ENCODE measurements around the gene CERCAM. TPM values are rescaled to one million over a fixed set of nuclear protein-coding genes. Genes with fewer than 3 reads are reported as not detected.

The CERCAM gene
- total and polyA plus RNA-seq, 8 donors: 5.5 to 22.8 (median 12.5) TPM

GRCh38 chr9:128383007-128383753 is 37.5 kb upstream of the CERCAM start:
- WGBS, 5 donors: 79 to 91% (median 83%) methylated on average over 7 to 9 of the region's 9 CpGs
- TF ChIP-seq POLR2A (IDR thresholded peaks at IDR 0.05): no peak
- TF ChIP-seq EP300 (IDR thresholded peaks at IDR 0.05): no peak
- TF ChIP-seq POLR2AphosphoS5 (IDR thresholded peaks at IDR 0.05): no peak
- TF ChIP-seq CTCF (IDR thresholded peaks at IDR 0.05): no peak
- no peak for DNase-seq
- Histone ChIP-seq H3K27me3 (no peaks in the 10 kb centered on the region), H3K9me3 (no peaks in the 10 kb centered on the region), H3K27ac (no peak overlapping the region), H3K4me3 (no peak overlapping the region), H3K4me1 (peaks cover 0 to 13% (median 5%) of the 10 kb centered on the region in 4 donors), H3K36me3 (peaks cover 24 to 100% (median 99%) of the 10 kb centered on the region in 4 donors)
- intact Hi-C loops (cut with DNase I; ENCODE audit: low total_unique reads): no loop called here

GRCh38 chr9:128383791-128384190 is 36.9 kb upstream of the CERCAM start:
- peaks cover 29 to 100% (median 99%) of the 10 kb centered on the region in 4 donors for H3K36me3 ChIP-seq
- H3K4me3 ChIP-seq: no peak overlapping the region
- peaks cover 0 to 13% (median 5%) of the 10 kb centered on the region in 4 donors for H3K4me1 ChIP-seq
- no peak overlapping the region for H3K27ac ChIP-seq
- DNase-seq: no peak
- intact Hi-C loops (cut with DNase I; ENCODE audit: low total_unique reads): no loop called here
- WGBS, 5 donors: 86 to 94% (median 91%) methylated on average over 3 to 8 of the region's 8 CpGs
- no peaks in the 10 kb centered on the region for H3K27me3 ChIP-seq
- no peaks in the 10 kb centered on the region for H3K9me3 ChIP-seq
- TF ChIP-seq EP300 (IDR thresholded peaks at IDR 0.05) (no peak), POLR2A (IDR thresholded peaks at IDR 0.05) (no peak), POLR2AphosphoS5 (IDR thresholded peaks at IDR 0.05) (no peak), CTCF (IDR thresholded peaks at IDR 0.05) (no peak)

GRCh38 chr9:128384801-128385495 is 35.7 kb upstream of the CERCAM start:
- no peaks in the 10 kb centered on the region for H3K9me3 ChIP-seq
- peaks cover 0 to 2% (median 0%) of the 10 kb centered on the region in 3 donors for H3K27me3 ChIP-seq
- WGBS, 5 donors: 79 to 93% (median 88%) methylated on average over 7 of the region's 7 CpGs
- no peak overlapping the region for H3K4me3 ChIP-seq
- no peak for DNase-seq
- intact Hi-C loops (cut with DNase I; ENCODE audit: low total_unique reads): no loop called here
- H3K4me1 ChIP-seq: peaks cover 0 to 13% (median 5%) of the 10 kb centered on the region in 4 donors
- peaks cover 39 to 100% (median 99%) of the 10 kb centered on the region in 4 donors for H3K36me3 ChIP-seq
- no peak overlapping the region for H3K27ac ChIP-seq
- no peak for TF ChIP-seq POLR2A (IDR thresholded peaks at IDR 0.05)
- TF ChIP-seq POLR2AphosphoS5 (IDR thresholded peaks at IDR 0.05): no peak
- TF ChIP-seq CTCF (IDR thresholded peaks at IDR 0.05): no peak
- TF ChIP-seq EP300 (IDR thresholded peaks at IDR 0.05): no peak

DNA sequence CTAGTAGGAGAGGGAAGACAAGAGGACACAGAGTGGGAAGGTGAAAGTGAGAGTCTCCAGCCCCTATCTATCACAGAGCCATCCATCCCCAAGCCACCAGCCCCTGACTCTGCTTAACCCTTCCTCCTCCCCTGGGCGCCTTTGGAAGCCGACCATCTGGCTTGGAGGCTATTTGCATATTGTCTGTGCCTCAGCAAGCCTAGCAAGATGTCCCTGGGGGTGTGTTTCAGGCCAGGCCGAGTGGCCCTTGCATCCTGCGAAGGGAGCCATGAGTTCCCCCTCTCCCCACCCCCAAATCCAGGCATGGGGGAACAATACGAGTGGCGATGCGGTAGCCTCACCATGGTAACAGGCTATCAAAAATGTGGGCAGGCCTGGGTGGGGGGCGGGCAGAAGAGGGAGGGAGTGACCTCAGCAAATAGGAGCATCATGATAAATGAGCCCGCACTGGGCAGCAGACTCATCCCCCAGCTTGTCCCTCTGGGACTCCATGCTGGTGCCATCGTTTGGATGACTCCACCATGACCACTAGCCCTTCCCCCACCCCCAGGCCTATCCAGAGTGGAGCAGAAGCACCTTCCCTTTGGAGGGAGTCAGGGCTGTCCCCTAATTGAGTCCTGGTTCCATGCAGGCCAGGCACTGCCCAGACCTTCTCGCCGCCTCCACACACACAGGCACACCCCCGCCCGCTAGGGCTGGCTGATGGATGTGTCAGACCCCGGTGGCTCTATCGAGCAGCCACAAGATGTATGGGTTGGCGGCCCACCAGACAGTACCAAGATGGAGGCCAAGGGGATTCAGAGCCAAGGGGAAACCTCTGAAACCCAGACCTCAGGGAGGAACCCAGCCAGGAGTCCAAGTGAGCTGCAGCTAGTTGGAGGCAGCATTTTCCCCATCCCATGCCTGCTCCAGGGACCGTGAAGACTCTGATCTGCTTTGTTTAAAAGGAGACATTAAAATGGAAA is 34.9 kb upstream of the CERCAM start:
- no peak overlapping the region for H3K27ac ChIP-seq
- peaks cover 0 to 13% (median 5%) of the 10 kb centered on the region in 4 donors for H3K4me1 ChIP-seq
- H3K9me3 ChIP-seq: no peaks in the 10 kb centered on the region
- peaks cover 0 to 4% (median 0%) of the 10 kb centered on the region in 3 donors for H3K27me3 ChIP-seq
- TF ChIP-seq POLR2A (IDR thresholded peaks at IDR 0.05): no peak
- TF ChIP-seq EP300 (IDR thresholded peaks at IDR 0.05): no peak
- TF ChIP-seq CTCF (IDR thresholded peaks at IDR 0.05): no peak
- TF ChIP-seq POLR2AphosphoS5 (IDR thresholded peaks at IDR 0.05): no peak
- intact Hi-C loops (cut with DNase I; ENCODE audit: low total_unique reads): no loop called here
- H3K4me3 ChIP-seq: no peak overlapping the region
- H3K36me3 ChIP-seq: peaks cover 35 to 100% (median 100%) of the 10 kb centered on the region in 4 donors
- no peak for DNase-seq
- WGBS, 5 donors: 79 to 85% (median 80%) methylated on average over 8 to 18 of the region's 18 CpGs

Data from stomach (tissue), 9 donors.